Measurements from ENCODE around the gene RAD51B.

Gene RAD51B

GRCh38 chr14:67908052-67908754 is 88.6 kb downstream of the RAD51B start:
- no peaks in the 10 kb centered on the region for H3K9me3 ChIP-seq (ENCODE audit: severe bottlenecking)
- no peak for TF ChIP-seq CTCF (IDR thresholded peaks at IDR 0.05; ENCODE audit: poor library complexity, severe bottlenecking)
- ATAC-seq (ENCODE audit: low read depth) (no peak), DNase-seq (ENCODE audit: low spot score) (no peak)
- no peak overlapping the region for H3K4me3 ChIP-seq (ENCODE audit: severe bottlenecking)
- H3K4me1 ChIP-seq (ENCODE audit: insufficient read depth, poor library complexity, severe bottlenecking), result no peaks in the 10 kb centered on the region
- no peaks in the 10 kb centered on the region for H3K27me3 ChIP-seq (ENCODE audit: insufficient read depth, poor library complexity, severe bottlenecking)
- H3K36me3 ChIP-seq (ENCODE audit: low read depth), result no peaks in the 10 kb centered on the region
- no peak overlapping the region for H3K27ac ChIP-seq (ENCODE audit: poor library complexity, severe bottlenecking)

GRCh38 chr14:67911562-67911961 is 92.0 kb downstream of the RAD51B start:
- no peaks in the 10 kb centered on the region for H3K27me3 ChIP-seq (ENCODE audit: insufficient read depth, poor library complexity, severe bottlenecking)
- H3K9me3 ChIP-seq (ENCODE audit: severe bottlenecking), result no peaks in the 10 kb centered on the region
- no peaks in the 10 kb centered on the region for H3K36me3 ChIP-seq (ENCODE audit: low read depth)
- ATAC-seq (ENCODE audit: low read depth) (no peak), DNase-seq (ENCODE audit: low spot score) (no peak)
- no peak overlapping the region for H3K4me3 ChIP-seq (ENCODE audit: severe bottlenecking)
- TF ChIP-seq CTCF (IDR thresholded peaks at IDR 0.05; ENCODE audit: poor library complexity, severe bottlenecking), result no peak
- H3K4me1 ChIP-seq (ENCODE audit: insufficient read depth, poor library complexity, severe bottlenecking), result no peaks in the 10 kb centered on the region
- no peak overlapping the region for H3K27ac ChIP-seq (ENCODE audit: poor library complexity, severe bottlenecking)

GRCh38 chr14:67916430-67916829 is 96.9 kb downstream of the RAD51B start:
- Histone ChIP-seq H3K36me3 (ENCODE audit: low read depth) (no peaks in the 10 kb centered on the region), H3K27me3 (ENCODE audit: insufficient read depth, poor library complexity, severe bottlenecking) (no peaks in the 10 kb centered on the region), H3K9me3 (ENCODE audit: severe bottlenecking) (no peaks in the 10 kb centered on the region), H3K27ac (ENCODE audit: poor library complexity, severe bottlenecking) (no peak overlapping the region), H3K4me1 (ENCODE audit: insufficient read depth, poor library complexity, severe bottlenecking) (no peaks in the 10 kb centered on the region), H3K4me3 (ENCODE audit: severe bottlenecking) (no peak overlapping the region)
- ATAC-seq (ENCODE audit: low read depth), result no peak
- no peak for DNase-seq (ENCODE audit: low spot score)
- TF ChIP-seq CTCF (IDR thresholded peaks at IDR 0.05; ENCODE audit: poor library complexity, severe bottlenecking), result no peak

GRCh38 chr14:67917006-67917405 is 97.4 kb downstream of the RAD51B start:
- H3K9me3 ChIP-seq (ENCODE audit: severe bottlenecking), result no peaks in the 10 kb centered on the region
- no peak for ATAC-seq (ENCODE audit: low read depth)
- DNase-seq (ENCODE audit: low spot score), result no peak
- no peak overlapping the region for H3K27ac ChIP-seq (ENCODE audit: poor library complexity, severe bottlenecking)
- H3K36me3 ChIP-seq (ENCODE audit: low read depth), result no peaks in the 10 kb centered on the region
- H3K4me3 ChIP-seq (ENCODE audit: severe bottlenecking), result no peak overlapping the region
- H3K4me1 ChIP-seq (ENCODE audit: insufficient read depth, poor library complexity, severe bottlenecking), result no peaks in the 10 kb centered on the region
- no peak for TF ChIP-seq CTCF (IDR thresholded peaks at IDR 0.05; ENCODE audit: poor library complexity, severe bottlenecking)
- H3K27me3 ChIP-seq (ENCODE audit: insufficient read depth, poor library complexity, severe bottlenecking), result no peaks in the 10 kb centered on the region

GRCh38 chr14:67918838-67919237 is 99.3 kb downstream of the RAD51B start:
- no peaks in the 10 kb centered on the region for H3K4me1 ChIP-seq (ENCODE audit: insufficient read depth, poor library complexity, severe bottlenecking)
- no peaks in the 10 kb centered on the region for H3K27me3 ChIP-seq (ENCODE audit: insufficient read depth, poor library complexity, severe bottlenecking)
- no peak for DNase-seq (ENCODE audit: low spot score)
- no peak for ATAC-seq (ENCODE audit: low read depth)
- H3K36me3 ChIP-seq (ENCODE audit: low read depth), result no peaks in the 10 kb centered on the region
- TF ChIP-seq CTCF (IDR thresholded peaks at IDR 0.05; ENCODE audit: poor library complexity, severe bottlenecking), result no peak
- no peak overlapping the region for H3K27ac ChIP-seq (ENCODE audit: poor library complexity, severe bottlenecking)
- H3K4me3 ChIP-seq (ENCODE audit: severe bottlenecking), result no peak overlapping the region
- no peaks in the 10 kb centered on the region for H3K9me3 ChIP-seq (ENCODE audit: severe bottlenecking)

All from RWPE2 (cell line).